Prostate gland (tissue), 2 donors: ENCODE measurements around the gene RNF223. TPM values are rescaled to one million over a fixed set of nuclear protein-coding genes. Genes with fewer than 3 reads are reported as not detected.
A peak's percentile ranks its signal among the peaks of the same experiment; 100 is the strongest.

Experiments
- DNase-seq: peaks from one replicate; pipeline ENCODE4 v3.0.0-alpha.2; 2019; ENCODE audit warnings: low spot score
- H3K27ac ChIP-seq, 2 donors: fragments of 200-600 bp; sonication (generic); 2 replicates each; pipeline ENCODE4 v1.5.1; 2017 to 2019
- H3K27me3 ChIP-seq: fragments of 200-600 bp; sonication (generic); replicated peaks from 2 replicates; pipeline ENCODE4 v1.5.1; 2019; ENCODE audit not compliant: insufficient read depth
- H3K36me3 ChIP-seq, 2 donors: fragments of 200-600 bp; sonication (generic); 1 replicate in 1 of 2; 2 replicates in 1 of 2; pipeline versions ENCODE4 v1.5.1 to v1.8.1; 2017 to 2019
- H3K4me1 ChIP-seq: fragments of 200-600 bp; sonication (generic); replicated peaks from 2 replicates; pipeline ENCODE4 v1.5.1; 2019
- H3K4me3 ChIP-seq, 2 donors: fragments of 200-600 bp; sonication (generic); 2 replicates each; pipeline ENCODE4 v1.5.1; 2017 to 2019
- H3K9me3 ChIP-seq: fragments of 200-600 bp; sonication (generic); 2 replicates; pipeline ENCODE4 v1.5.1; 2017
- CTCF ChIP-seq, 4 experiments: fragments of 200-600 bp in 2 of 4; fragments of 450-650 bp in 2 of 4; sonication (generic) in 2 of 4; IDR thresholded peaks; 1 replicate in 3 of 4; 2 replicates in 1 of 4; pipeline ENCODE4 v1.5.1; 2016 to 2019; ENCODE audit warnings: antibody characterized with exemption in 4 of 4, mild to moderate bottlenecking in 2 of 4, moderate library complexity in 2 of 4
- POLR2A ChIP-seq: fragments of 450-650 bp; IDR thresholded peaks from one replicate; pipeline ENCODE4 v1.6.1; 2016; ENCODE audit warnings: antibody characterized with exemption, mild to moderate bottlenecking
- POLR2AphosphoS5 ChIP-seq: sonication (generic); formaldehyde crosslinking; IDR thresholded peaks from one replicate; pipeline ENCODE4 v1.6.1; 2017; ENCODE audit warnings: antibody characterized with exemption
- WGBS: methylation state at CpG from one replicate; pipeline ENCODE4 v1.1.5; 2018; 5-methylcytosine and 5-hydroxymethylcytosine counted together
- intact Hi-C: fragments of 100-400 bp; cut with DNase I; formaldehyde crosslinking; loops from one replicate; pipeline ENCODE4 v1.14.2; 2022
- total RNA-seq, 2 donors: library from RNA; depleted of rRNA; stranded (reverse); fragments of >200 nt; gene quantifications; one replicate each; pipeline ENCODE4 v1.1.0, GENCODE V29; 2016

Gene RNF223
- total RNA-seq, 2 donors from 2014 or later: 1.4 to 1.8 TPM

GRCh38 chr1:1072849-1073742 is 1.0 kb downstream of the RNF223 start:
- WGBS: 83% methylated on average over 24 of the region's 28 CpGs
- no peak for DNase-seq

GRCh38 chr1:1072299-1072848 is 1.7 kb downstream of the RNF223 start:
- Histone ChIP-seq H3K36me3 (no peaks in the 10 kb centered on the region), H3K27me3 (no peaks in the 10 kb centered on the region), H3K9me3 (no peaks in the 10 kb centered on the region), H3K4me3 (no peak overlapping the region), H3K27ac (no peak overlapping the region), H3K4me1 (peaks cover 2% of the 10 kb centered on the region)
- WGBS: 91% methylated on average over 15 of the region's 21 CpGs
- TF ChIP-seq POLR2AphosphoS5 (no peak), CTCF (IDR thresholded peaks at IDR 0.05) (no peak), POLR2A (no peak)
- no peak for DNase-seq
- intact Hi-C loops: no loop called here

More at GRCh38 chr1:1072849-1073742, 1.0 kb downstream of the RNF223 start:
- intact Hi-C loops: no loop called here
- H3K27me3 ChIP-seq: no peaks in the 10 kb centered on the region
- H3K36me3 ChIP-seq: no peaks in the 10 kb centered on the region
- no peak for TF ChIP-seq POLR2AphosphoS5
- no peak for TF ChIP-seq POLR2A
- no peak for TF ChIP-seq CTCF (IDR thresholded peaks at IDR 0.05)
- peaks cover 2% of the 10 kb centered on the region for H3K4me1 ChIP-seq
- peak overlapping the region; percentile 51 to 58 for H3K27ac ChIP-seq
- no peaks in the 10 kb centered on the region for H3K9me3 ChIP-seq
- peak overlapping the region in 1 of 2 donors; percentile 17 for H3K4me3 ChIP-seq

GRCh38 chr1:1071486-1072298 is 2.4 kb downstream of the RNF223 start:
- H3K36me3 ChIP-seq: no peaks in the 10 kb centered on the region
- no peak for DNase-seq
- no peaks in the 10 kb centered on the region for H3K27me3 ChIP-seq
- H3K27ac ChIP-seq: no peak overlapping the region
- no peak overlapping the region for H3K4me3 ChIP-seq
- H3K4me1 ChIP-seq: peaks cover 2% of the 10 kb centered on the region
- H3K9me3 ChIP-seq: no peaks in the 10 kb centered on the region
- intact Hi-C loops: no loop called here
- TF ChIP-seq CTCF (IDR thresholded peaks at IDR 0.05) (no peak), POLR2A (no peak), POLR2AphosphoS5 (no peak)
- 89% methylated on average over 43 of the region's 56 CpGs for WGBS

- intact Hi-C loops: no loop called here
- no peaks in the 10 kb centered on the region for H3K36me3 ChIP-seq
- WGBS: 58% methylated on average over 35 of the region's 40 CpGs
- no peaks in the 10 kb centered on the region for H3K9me3 ChIP-seq
- DNase-seq: no peak
- H3K4me1 ChIP-seq: peaks cover 2% of the 10 kb centered on the region
- H3K27ac ChIP-seq: no peak overlapping the region
- no peaks in the 10 kb centered on the region for H3K27me3 ChIP-seq
- peak overlapping the region; percentile 37 to 42 for H3K4me3 ChIP-seq
- TF ChIP-seq POLR2A (no peak), CTCF (IDR thresholded peaks at IDR 0.05) (no peak), POLR2AphosphoS5 (no peak)
Measured at GRCh38 chr1:1069711-1070676, 4.1 kb downstream of the RNF223 start.
